Neural crest cell (in vitro differentiated cells): ENCODE measurements around the gene SLC6A19. TPM values are rescaled to one million over a fixed set of nuclear protein-coding genes. Genes with fewer than 3 reads are reported as not detected.

Experiments
- DNase-seq: peaks from one replicate; pipeline ENCODE4 v3.0.0; 2021; ENCODE audit warnings: low read depth, mixed read lengths, low spot score
- H3K27ac Mint-ChIP-seq: one replicate; pipeline ENCODE4 v1.8.0; 2021; ENCODE audit warnings: mild to moderate bottlenecking, mixed read lengths; ENCODE audit not compliant: unreplicated experiment
- H3K27me3 Mint-ChIP-seq: 2 replicates; pipeline ENCODE4 v1.8.0; 2021; ENCODE audit warnings: low read depth, mild to moderate bottlenecking, mixed read lengths
- H3K36me3 Mint-ChIP-seq: 2 replicates; pipeline ENCODE4 v1.8.0; 2021; ENCODE audit warnings: low read depth, mild to moderate bottlenecking, mixed read lengths
- H3K4me1 Mint-ChIP-seq: 2 replicates; pipeline ENCODE4 v1.8.0; 2021; ENCODE audit warnings: mixed read lengths
- H3K4me3 Mint-ChIP-seq: one replicate; pipeline ENCODE4 v1.8.0; 2021; ENCODE audit warnings: mild to moderate bottlenecking, mixed read lengths
- H3K9me3 Mint-ChIP-seq: 2 replicates; pipeline ENCODE4 v1.8.0; 2021; ENCODE audit warnings: mixed read lengths
- total RNA-seq: library from RNA; stranded (reverse); gene quantifications from 2 replicates; pipeline ENCODE4 v1.2.1, GENCODE V29; 2021
- TF ChIP-seq, protein P1 (sequence below): fragments of 200-600 bp; sonication (generic); conservative IDR thresholded peaks from 2 replicates; pipeline ENCODE4 v1.5.0; 2021; ENCODE audit warnings: antibody characterized with exemption, mild to moderate bottlenecking

Gene SLC6A19
- total RNA-seq, 1 donor from 2014 or later = not detected

DNA sequence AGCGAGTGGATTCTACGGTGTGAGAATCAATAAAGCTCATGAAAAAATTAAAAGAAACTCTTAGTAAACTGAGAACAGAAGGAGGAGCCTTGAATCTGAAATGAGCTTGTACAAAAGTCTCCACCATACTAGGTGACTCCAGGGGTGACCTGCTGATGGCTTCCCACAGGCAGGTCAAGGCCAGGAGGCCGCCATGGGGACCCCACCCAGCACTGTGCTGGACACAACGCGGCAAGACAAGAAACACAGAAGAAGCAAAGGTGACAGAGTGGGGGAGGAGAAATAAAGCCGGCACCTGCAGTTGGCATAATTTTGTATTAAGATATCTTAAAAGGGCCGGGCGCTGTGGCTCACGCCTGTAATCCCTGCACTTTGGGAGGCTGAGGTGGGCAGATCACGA is 12.1 kb upstream of the SLC6A19 start:
- Mint-ChIP-seq H3K4me3 (no peak overlapping the region), H3K27ac (no peak overlapping the region), H3K36me3 (no peaks in the 10 kb centered on the region), H3K9me3 (no peaks in the 10 kb centered on the region), H3K4me1 (peaks cover 33% of the 10 kb centered on the region), H3K27me3 (peaks cover 22% of the 10 kb centered on the region)
- TF ChIP-seq, protein P1, sequence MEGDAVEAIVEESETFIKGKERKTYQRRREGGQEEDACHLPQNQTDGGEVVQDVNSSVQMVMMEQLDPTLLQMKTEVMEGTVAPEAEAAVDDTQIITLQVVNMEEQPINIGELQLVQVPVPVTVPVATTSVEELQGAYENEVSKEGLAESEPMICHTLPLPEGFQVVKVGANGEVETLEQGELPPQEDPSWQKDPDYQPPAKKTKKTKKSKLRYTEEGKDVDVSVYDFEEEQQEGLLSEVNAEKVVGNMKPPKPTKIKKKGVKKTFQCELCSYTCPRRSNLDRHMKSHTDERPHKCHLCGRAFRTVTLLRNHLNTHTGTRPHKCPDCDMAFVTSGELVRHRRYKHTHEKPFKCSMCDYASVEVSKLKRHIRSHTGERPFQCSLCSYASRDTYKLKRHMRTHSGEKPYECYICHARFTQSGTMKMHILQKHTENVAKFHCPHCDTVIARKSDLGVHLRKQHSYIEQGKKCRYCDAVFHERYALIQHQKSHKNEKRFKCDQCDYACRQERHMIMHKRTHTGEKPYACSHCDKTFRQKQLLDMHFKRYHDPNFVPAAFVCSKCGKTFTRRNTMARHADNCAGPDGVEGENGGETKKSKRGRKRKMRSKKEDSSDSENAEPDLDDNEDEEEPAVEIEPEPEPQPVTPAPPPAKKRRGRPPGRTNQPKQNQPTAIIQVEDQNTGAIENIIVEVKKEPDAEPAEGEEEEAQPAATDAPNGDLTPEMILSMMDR = no peak
- DNase-seq = no peak

DNA sequence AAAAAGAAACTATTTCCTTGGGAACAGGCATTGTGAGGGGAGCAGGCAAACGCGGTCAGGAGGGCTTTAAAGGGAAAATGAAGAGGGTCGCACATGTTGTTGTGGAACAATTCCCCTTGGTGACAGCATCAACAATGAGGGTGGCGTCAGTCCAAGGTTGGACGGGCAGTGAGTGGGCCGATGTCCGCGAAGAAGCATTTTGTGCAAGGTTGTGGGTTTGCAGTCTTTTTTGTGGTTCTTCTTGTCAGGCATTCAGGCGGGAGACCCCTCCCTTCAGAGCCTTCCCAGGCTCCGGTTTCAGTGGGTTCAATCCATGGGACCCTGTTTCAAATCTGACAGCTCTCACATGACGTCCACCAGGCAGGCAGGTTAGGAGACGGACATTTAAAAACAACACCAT is 11.1 kb upstream of the SLC6A19 start:
- TF ChIP-seq, protein P1 = no peak
- peaks cover 33% of the 10 kb centered on the region for H3K4me1 Mint-ChIP-seq
- no peak for DNase-seq
- no peaks in the 10 kb centered on the region for H3K36me3 Mint-ChIP-seq
- peaks cover 25% of the 10 kb centered on the region for H3K27me3 Mint-ChIP-seq
- H3K9me3 Mint-ChIP-seq = no peaks in the 10 kb centered on the region
- peak overlapping the region; percentile 94 for H3K27ac Mint-ChIP-seq
- H3K4me3 Mint-ChIP-seq = no peak overlapping the region

DNA sequence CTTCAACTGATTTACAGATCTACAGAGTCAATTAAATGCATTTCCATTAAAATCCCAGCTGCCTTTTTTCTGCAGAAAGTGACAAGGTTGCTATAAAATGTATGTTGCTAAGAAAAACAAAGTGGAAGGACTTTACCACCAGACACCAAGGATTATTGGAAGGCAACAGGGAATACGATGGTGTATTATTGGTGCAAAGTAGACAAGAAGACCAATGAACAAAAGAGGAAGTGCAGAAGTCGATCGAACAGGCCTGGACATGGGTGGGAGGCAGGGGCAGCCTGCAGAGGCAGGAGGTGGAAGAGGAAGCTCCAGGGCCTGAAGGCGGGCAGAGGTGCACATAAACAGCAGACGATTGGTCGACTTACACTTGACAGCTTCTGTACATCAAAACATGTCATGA is 10.6 kb upstream of the SLC6A19 start:
- DNase-seq = no peak
- peaks cover 27% of the 10 kb centered on the region for H3K4me1 Mint-ChIP-seq
- H3K9me3 Mint-ChIP-seq = no peaks in the 10 kb centered on the region
- H3K27ac Mint-ChIP-seq = peak overlapping the region; percentile 35
- no peak overlapping the region for H3K4me3 Mint-ChIP-seq
- H3K27me3 Mint-ChIP-seq = peaks cover 25% of the 10 kb centered on the region
- TF ChIP-seq, protein P1 = no peak
- H3K36me3 Mint-ChIP-seq = no peaks in the 10 kb centered on the region

DNA sequence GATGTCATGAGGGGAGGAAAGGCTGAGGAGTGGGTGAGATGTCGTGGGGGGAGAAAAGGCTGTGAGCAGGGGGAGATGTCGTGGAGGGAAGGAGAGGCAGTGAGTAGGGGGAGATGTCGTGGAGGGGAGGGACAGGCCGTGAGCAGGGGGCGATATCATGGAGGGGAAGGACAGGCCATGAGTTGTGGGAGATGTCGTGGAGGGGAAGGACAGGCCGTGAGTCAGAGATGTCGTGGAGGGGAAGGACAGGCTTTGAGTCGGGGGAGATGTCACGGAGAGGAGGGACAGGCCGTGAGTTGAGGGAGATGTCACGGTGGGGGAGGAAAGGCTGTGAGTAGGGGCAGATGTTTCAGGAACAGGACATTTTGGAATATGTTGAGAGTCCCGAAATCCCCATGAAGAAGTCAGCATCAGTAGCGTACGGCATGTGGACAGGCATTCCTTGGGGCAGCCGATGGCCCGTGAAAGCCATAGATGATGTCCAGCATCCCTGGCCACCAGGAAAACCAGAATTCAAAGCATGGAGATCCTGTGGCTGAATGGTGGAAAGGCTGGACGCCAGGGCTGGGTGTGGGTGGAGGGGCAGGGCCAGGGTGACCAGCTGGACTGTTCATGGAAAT is 8.3 kb upstream of the SLC6A19 start:
- H3K4me3 Mint-ChIP-seq = no peak overlapping the region
- TF ChIP-seq, protein P1 = no peak
- no peak for DNase-seq
- peaks cover 28% of the 10 kb centered on the region for H3K27me3 Mint-ChIP-seq
- peaks cover 24% of the 10 kb centered on the region for H3K4me1 Mint-ChIP-seq
- H3K36me3 Mint-ChIP-seq = no peaks in the 10 kb centered on the region
- H3K9me3 Mint-ChIP-seq = peaks cover 4% of the 10 kb centered on the region
- no peak overlapping the region for H3K27ac Mint-ChIP-seq

DNA sequence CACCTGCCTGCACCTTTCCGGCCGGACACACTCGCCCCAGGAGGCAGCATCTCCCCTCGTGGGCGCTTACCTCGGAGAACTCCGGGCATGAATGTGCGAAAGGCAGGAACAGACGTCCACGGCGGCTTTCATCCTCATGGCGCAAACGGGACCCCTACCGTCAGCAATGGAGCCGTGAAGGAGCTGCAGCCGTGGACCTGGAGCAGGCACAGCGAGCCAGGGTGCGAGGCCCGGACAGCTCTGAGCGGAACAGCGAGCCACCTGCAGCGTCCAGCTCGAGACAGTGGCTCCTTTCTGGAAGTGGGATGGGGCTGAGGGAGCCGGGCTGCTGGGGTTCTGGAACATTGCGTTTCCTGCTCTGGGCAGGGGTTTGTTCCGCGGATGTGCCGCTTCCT is 7.8 kb upstream of the SLC6A19 start:
- H3K27me3 Mint-ChIP-seq = peaks cover 28% of the 10 kb centered on the region
- TF ChIP-seq, protein P1 = no peak
- peaks cover 20% of the 10 kb centered on the region for H3K4me1 Mint-ChIP-seq
- no peak for DNase-seq
- no peak overlapping the region for H3K4me3 Mint-ChIP-seq
- no peak overlapping the region for H3K27ac Mint-ChIP-seq
- no peaks in the 10 kb centered on the region for H3K36me3 Mint-ChIP-seq
- peaks cover 4% of the 10 kb centered on the region for H3K9me3 Mint-ChIP-seq
